Gastrocnemius medialis (tissue), 4 donors: ENCODE data around the gene RIMBP2.

Experiments
- CTCF ChIP-seq, 5 experiments: fragments of 450-650 bp in 3 of 5; fragments of 200-600 bp in 2 of 5; sonication (generic) in 2 of 5; IDR thresholded peaks in 4 of 5; conservative IDR thresholded peaks in 1 of 5; 1 replicate in 4 of 5; 2 replicates in 1 of 5; pipeline ENCODE4 v1.5.1; 2016 to 2019; ENCODE audit warnings: antibody characterized with exemption in 5 of 5, mild to moderate bottlenecking in 3 of 5, moderate library complexity in 3 of 5
- POLR2A ChIP-seq, 2 donors: fragments of 450-650 bp; IDR thresholded peaks; one replicate each; pipeline ENCODE4 v1.6.1; 2017; ENCODE audit warnings: antibody characterized with exemption in 2 of 2, mild to moderate bottlenecking in 2 of 2, moderate library complexity in 2 of 2

GRCh38 chr12:130743606-130744005 is 27.5 kb upstream of the RIMBP2 start:
- no peak for TF ChIP-seq CTCF (IDR thresholded peaks at IDR 0.05 in 4 of 5, conservative IDR thresholded peaks at IDR 0.05 in 1 of 5)
- TF ChIP-seq POLR2A (IDR thresholded peaks at IDR 0.05), result no peak
